ENCODE measurements around the gene HBB.

- TF ChIP-seq EZH2 (IDR thresholded peaks at IDR 0.05; ENCODE audit: borderline replicate concordance, low read depth, low read length, severe bottlenecking), result no peak
- TF ChIP-seq CTCF (IDR thresholded peaks at IDR 0.05; ENCODE audit: borderline replicate concordance, extremely low read depth, low read length, poor library complexity, severe bottlenecking), result no peak
Measured at GRCh38 chr11:5250543-5251204, 23.8 kb upstream of the HBB start.

Data from DND-41 (cell line).